ACHN (cell line): ENCODE results near the gene PHF13.

ENCODE experiments used
- DNase-seq: peaks from one replicate; pipeline ENCODE4 v3.0.0-alpha.2; 2015
- in situ Hi-C: cut with HindIII; loops from 2 replicates; pipeline ENCODE4 v1.10.0; 2017; ENCODE audit warnings: low sequenced_read_pairs, low pct_ligation_motif_present, low pct_unique_long_range_greater_than_20kb

Gene PHF13

DNA sequence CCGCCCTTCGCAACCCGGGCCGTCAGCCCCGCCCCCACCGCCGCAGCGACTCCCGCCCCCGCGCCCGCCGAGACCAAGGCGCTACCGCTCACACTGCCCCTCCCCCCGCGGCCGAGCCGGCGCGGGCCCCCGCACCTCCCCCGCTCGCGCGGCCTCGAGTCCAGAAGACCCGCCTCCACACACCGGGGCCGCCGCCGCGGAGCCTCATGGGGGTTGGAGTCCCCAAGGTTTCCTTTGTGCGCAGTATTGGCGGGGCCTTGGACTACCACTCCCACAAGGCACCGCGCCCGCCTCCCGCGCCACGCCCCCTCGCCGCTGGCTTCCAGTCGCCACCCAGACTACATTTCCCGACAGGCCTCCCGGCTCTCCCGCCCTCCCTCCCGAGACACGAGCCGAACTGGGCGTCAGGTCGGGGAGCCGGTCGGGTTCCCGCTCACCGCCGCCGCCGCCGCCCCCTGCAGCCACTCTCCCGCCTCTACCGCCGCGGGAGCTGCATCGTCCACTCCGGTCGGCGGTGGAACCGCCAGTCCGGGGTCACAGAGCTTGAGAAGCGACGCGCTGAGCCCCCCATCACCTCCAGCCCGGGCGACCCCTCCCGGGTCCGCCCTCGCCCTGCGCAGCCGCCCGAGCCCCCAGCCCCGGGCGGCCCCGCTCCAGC, at the start of gene PHF13:
PHF13 (plus strand) TSS at position 371 of the 658 bp plus-strand sequence. CDS start 336 bp downstream, outside the sequence.
- in situ Hi-C loops, result no loop called here

DNA sequence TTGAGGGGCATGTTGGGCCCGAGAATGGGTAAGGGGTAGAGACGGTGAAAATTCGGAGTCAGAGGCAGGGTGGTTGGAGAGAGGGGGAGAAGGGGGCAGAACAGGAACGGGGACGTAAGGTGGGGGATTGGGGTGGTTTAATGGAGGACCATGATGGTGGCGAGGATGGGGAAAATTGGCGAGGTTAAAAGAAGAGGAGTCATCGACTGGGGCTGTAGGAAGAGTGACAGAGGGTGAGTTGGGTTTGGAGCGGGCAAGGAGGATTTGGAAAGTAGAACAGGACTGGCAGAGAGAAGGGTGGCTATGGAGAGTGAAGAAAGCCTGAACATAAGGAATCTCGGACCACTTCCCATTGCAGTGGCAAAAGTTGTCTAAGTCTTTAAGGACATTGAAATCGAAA, 44.5 kb upstream of the PHF13 start:
- in situ Hi-C loops, result no loop called here

More for the DNA sequence above, at the start of gene PHF13:
- peak; percentile 96 for DNase-seq

DNA sequence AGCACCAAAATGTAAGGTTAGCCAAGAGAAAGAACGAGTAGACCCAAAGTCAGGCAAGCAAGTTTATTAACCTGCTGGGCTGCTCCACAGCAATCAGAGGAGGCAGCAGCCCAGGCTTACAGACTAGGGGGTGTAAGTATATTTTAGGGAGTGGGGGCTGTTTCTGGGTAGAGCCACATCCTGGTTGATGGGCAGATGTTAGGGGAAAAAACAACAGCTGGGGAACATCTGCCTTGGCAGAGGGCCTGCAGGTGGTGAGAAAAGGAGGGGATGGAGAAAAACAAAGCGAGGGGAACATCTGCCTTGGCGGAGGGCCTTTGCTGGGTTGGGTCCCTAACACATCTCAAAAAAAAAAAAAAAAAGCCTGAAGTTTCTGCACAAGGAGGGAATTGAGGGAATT, 43.4 kb upstream of the PHF13 start:
- in situ Hi-C loops, result no loop called here
- DNase-seq, result no peak

More for the DNA sequence above, 44.5 kb upstream of the PHF13 start:
- DNase-seq, result no peak

DNA sequence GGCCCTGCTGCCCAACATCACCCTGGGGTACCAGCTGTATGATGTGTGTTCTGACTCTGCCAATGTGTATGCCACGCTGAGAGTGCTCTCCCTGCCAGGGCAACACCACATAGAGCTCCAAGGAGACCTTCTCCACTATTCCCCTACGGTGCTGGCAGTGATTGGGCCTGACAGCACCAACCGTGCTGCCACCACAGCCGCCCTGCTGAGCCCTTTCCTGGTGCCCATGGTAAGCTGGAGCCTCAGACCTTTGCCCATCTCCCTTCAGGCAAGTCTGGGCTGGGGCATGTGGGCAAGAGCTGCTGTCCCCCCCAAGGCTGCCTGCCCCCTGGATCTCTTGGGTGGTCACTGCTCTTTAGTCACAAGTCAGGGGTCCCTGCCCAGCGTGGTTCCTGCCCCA, 42.5 kb upstream of the PHF13 start:
- in situ Hi-C loops, result no loop called here
- DNase-seq, result no peak

DNA sequence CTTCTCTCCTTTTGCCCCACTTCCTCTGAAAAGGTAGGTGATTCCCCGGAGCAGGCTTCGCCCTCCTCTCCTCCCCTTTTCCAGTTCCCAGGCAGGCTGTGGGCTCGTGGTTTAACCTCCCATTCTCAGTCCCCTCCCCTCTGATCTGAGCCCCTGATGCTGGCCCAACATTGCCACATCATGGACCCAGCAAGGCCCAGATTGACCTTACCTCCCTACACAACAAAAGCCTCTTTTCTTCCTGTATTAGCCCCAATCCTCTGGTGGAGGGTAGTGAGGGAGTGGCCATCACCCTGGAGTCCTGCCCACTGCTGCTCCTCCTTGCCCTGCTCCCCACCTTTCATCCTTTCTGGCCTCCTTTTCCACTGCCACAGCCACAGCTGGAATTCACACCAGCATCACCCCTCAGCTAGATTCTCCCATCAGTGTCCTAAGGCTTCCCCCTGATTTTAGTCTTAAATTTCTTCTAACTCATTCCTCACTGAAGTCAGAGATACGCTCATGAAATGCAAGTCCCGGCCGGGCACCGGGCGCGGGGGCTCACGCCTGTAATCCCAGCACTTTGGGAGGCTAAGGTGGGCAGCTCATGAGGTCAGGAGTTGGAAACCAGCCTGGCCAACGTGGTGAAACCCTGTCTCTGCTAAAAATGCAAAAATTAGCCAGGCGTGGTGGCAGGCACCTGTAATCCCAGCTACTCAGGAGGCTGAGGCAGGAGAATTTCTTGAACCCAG, 40.7 kb upstream of the PHF13 start:
- in situ Hi-C loops, result no loop called here
- DNase-seq, result no peak

DNA sequence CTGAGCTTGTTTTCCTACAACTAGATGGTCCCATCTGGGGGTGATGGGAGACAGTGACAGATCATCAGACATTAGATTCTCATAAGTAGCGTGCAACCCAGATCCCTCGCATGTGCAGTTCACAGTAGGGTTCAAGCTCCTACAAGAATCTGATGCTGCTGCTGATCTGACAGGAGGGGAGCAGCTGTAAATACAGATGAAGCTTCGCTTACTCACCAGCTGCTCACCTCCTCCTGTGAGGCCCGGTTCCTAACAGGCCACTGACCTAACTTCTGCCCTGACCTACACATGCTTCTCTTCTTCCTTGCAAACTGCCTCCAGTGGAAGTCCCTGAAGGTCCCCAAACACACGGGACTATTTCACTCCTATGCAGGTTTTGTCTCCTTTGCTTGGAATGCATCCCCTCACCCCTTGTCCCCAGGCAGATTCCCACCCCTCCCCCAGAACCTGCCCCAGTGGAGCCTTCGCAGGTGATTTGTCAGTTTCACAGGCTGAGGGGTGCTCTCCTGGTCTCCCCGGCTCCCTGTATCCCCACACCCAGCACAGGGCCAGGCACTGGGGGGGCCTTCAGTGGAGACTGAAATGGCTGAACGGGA, 39.4 kb upstream of the PHF13 start:
- DNase-seq, result no peak
- in situ Hi-C loops, result no loop called here

DNA sequence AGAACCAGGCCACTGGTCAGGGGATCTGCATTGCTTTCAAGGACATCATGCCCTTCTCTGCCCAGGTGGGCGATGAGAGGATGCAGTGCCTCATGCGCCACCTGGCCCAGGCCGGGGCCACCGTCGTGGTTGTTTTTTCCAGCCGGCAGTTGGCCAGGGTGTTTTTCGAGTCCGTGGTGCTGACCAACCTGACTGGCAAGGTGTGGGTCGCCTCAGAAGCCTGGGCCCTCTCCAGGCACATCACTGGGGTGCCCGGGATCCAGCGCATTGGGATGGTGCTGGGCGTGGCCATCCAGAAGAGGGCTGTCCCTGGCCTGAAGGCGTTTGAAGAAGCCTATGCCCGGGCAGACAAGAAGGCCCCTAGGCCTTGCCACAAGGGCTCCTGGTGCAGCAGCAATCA, 38.7 kb upstream of the PHF13 start:
- in situ Hi-C loops, result no loop called here
- DNase-seq, result no peak

DNA sequence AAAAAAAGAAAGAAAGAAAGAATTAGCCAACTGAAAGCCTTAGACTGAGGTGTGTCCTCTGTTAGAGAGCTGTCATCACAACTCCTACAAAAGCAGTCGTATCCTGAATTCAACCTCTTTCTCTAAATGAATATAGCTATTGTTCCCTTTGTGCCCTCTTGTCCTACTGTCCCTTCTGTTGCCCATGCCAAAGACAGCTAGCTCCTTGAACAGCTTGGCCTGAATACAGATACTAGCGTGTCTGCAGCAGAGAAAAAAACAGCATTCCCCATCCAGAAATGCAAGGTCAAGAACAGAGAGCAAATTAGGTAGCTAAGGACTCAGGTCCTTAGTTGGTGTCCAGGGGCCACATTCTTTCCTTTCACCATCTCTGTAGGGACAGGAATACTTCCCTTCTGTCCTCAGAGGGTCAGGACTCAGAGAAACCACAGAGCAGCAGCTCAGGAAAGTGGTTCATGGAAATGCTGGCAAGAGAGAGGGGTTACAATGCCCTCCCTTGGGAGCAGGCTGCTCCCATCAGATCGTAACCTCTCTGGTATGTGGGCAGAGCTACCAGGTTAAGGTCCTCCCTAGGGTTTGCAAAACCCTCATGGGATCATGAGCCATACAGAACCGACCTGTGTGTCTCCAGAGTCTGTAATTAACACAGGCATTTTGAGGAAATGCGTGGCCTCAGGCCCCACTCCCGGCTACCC, 35.6 kb upstream of the PHF13 start:
- no peak for DNase-seq
- in situ Hi-C loops, result no loop called here

DNA sequence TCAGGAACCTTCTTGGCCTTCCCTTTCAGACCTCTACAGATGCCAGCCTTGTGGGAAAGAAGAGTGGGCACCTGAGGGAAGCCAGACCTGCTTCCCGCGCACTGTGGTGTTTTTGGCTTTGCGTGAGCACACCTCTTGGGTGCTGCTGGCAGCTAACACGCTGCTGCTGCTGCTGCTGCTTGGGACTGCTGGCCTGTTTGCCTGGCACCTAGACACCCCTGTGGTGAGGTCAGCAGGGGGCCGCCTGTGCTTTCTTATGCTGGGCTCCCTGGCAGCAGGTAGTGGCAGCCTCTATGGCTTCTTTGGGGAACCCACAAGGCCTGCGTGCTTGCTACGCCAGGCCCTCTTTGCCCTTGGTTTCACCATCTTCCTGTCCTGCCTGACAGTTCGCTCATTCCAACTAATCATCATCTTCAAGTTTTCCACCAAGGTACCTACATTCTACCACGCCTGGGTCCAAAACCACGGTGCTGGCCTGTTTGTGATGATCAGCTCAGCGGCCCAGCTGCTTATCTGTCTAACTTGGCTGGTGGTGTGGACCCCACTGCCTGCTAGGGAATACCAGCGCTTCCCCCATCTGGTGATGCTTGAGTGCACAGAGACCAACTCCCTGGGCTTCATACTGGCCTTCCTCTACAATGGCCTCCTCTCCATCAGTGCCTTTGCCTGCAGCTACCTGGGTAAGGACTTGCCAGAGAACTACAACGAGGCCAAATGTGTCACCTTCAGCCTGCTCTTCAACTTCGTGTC, 34.7 kb upstream of the PHF13 start:
- in situ Hi-C loops, result no loop called here
- DNase-seq, result no peak

DNA sequence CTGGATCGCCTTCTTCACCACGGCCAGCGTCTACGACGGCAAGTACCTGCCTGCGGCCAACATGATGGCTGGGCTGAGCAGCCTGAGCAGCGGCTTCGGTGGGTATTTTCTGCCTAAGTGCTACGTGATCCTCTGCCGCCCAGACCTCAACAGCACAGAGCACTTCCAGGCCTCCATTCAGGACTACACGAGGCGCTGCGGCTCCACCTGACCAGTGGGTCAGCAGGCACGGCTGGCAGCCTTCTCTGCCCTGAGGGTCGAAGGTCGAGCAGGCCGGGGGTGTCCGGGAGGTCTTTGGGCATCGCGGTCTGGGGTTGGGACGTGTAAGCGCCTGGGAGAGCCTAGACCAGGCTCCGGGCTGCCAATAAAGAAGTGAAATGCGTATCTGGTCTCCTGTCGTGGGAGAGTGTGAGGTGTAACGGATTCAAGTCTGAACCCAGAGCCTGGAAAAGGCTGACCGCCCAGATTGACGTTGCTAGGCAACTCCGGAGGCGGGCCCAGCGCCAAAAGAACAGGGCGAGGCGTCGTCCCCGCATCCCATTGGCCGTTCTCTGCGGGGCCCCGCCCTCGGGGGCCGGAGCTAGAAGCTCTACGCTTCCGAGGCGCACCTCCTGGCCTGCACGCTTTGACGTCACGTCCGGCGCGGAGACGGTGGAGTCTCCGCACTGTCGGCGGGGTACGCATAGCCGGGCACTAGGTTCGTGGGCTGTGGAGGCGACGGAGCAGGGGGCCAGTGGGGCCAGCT, 34.0 kb upstream of the PHF13 start, which contains the start of gene ZBTB48:
ZBTB48 (plus strand) TSS at position 621 of the 745 bp plus-strand sequence. CDS start 616 bp downstream, outside the sequence.
- DNase-seq, result peak; percentile 95
- in situ Hi-C loops, result no loop called here

DNA sequence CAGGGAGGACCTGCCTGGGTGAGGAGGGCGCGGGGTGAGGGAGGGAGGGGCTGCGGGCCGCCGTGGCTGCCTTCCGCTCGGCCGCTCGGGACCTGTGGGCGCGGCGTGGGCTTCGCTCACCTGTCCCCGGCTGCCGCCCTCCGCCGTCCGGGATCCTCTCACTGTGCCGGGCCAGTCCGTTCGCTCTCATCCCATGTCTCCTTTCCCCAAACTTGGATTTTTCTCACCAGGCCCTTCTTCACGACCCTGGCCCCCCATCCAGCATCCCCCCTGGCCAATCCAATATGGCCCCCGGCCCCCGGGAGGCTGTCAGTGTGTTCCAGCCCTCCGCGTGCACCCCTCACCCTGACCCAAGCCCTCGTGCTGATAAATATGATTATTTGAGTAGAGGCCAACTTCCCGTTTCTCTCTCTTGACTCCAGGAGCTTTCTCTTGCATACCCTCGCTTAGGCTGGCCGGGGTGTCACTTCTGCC, 33.4 kb upstream of the PHF13 start:
- DNase-seq, result peak; percentile 9
- in situ Hi-C loops, result no loop called here

DNA sequence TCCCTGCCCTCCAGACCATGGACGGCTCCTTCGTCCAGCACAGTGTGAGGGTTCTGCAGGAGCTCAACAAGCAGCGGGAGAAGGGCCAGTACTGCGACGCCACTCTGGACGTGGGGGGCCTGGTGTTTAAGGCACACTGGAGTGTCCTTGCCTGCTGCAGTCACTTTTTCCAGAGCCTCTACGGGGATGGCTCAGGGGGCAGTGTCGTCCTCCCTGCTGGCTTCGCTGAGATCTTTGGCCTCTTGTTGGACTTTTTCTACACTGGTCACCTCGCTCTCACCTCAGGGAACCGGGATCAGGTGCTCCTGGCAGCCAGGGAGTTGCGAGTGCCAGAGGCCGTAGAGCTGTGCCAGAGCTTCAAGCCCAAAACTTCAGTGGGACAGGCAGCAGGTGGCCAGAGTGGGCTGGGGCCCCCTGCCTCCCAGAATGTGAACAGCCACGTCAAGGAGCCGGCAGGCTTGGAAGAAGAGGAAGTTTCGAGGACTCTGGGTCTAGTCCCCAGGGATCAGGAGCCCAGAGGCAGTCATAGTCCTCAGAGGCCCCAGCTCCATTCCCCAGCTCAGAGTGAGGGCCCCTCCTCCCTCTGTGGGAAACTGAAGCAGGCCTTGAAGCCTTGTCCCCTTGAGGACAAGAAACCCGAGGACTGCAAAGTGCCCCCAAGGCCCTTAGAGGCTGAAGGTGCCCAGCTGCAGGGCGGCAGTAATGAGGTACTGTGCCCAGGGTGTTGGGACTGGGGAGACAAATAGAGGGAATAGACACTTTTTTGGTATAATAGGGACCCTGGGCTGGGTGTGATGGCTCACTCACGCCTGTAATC, 32.7 kb upstream of the PHF13 start:
- no peak for DNase-seq
- in situ Hi-C loops, result no loop called here

DNA sequence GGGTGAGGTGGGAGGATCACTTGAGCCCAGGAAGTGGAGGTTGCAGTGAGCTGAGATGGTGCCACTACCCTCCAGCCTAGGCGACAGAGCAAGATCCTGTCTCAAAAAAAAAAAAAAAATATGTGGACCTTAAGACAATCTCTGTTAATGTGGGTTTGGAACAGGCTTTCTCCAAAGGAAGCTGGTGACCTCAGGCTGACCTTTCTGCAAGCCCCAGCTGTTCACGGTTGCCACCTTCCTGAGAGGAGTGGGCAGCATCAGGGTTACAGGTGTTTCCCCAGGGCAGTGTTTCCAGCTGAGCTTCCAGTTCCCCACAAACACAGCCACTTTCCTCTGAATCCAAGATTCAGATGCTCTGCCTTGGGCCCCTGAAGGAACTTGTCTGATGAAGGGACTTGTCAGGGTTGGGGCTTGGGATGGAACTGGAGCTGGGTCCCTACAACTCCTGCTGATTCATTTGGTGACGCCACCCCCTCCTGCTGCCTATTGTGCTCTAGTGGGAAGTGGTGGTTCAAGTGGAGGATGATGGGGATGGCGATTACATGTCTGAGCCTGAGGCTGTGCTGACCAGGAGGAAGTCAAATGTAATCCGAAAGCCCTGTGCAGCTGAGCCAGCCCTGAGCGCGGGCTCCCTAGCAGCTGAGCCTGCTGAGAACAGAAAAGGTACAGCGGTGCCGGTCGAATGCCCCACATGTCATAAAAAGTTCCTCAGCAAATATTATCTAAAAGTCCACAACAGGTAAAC, 31.8 kb upstream of the PHF13 start:
- in situ Hi-C loops, result no loop called here
- no peak for DNase-seq

DNA sequence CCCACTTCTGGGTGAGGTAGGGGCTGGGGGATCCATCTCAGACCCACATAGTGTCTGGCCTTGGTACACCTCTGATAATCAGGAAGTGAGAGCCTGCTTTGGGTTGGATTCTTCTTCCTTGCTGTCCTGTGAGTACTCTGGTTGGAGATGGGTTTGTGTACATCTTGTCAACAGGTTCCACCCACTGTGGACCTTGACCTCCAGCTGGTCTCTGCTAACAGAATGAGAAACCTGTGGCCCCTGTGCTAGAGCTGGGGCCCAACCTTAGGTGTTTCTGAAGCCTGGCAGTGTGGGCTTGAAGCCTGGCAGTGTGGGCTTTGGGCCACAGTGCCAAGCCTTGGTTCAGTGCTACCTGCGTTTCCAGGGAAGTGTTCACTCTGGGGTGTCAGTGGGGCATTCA, 31.2 kb upstream of the PHF13 start:
- DNase-seq, result no peak
- in situ Hi-C loops, result no loop called here

DNA sequence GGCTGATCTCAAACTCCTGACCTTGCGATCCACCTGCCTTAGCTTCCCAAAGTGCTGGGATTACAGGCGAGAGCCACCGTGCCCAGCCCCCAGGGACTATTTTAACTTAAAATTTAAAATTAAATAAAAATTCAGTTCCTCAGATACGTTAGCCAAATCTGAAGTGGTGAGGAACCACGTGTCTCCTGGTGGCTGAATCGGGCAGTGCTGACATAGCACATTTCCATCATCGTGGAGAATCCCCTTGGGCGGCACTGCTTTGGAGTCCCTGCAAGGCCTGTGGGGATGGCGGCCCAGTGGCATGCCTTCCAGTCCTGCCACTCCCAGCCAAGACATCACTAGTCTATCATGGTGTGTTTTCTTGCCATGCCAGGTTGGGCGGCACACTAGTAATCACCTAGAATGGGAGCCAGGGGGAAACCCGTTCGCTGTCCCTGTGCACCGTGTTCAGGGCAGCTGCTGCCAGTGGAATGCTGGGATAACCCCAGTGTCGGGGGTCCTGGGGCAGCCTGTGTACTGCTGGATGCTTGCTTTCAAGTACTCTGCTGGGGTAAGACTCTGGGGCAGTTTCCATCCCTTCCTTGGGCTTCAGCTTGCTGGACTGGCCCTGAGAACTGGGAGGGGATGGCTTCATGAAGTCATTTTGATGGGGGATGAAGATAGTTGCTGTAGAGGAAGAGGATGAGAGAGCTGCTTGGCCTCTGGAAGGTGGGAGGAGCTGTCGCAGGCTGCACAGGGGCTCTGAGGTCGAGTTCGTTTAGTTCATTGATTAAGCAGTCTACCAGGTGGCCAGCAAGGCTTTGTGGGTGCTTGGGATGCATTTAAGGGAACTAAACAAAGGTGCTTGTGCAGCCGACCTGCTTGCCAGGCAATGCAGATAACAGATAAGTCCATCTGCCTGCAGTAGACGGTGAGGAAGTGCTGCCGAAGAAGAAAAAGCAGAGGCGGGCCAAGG, 29.1 kb upstream of the PHF13 start:
- no peak for DNase-seq
- in situ Hi-C loops, result no loop called here
